Epidermal melanocyte (primary cell): ENCODE results near the gene LANCL3.
"Not testable (repeated sequence)": the region's sequence is repeated elsewhere in the genome, so short reads cannot be mapped to it uniquely, and the experiment has no call there.

Experiments
- DNase-seq: peaks from one replicate; pipeline ENCODE4 v3.0.0; 2011; ENCODE audit warnings: low spot score; ENCODE audit not compliant: insufficient read length

LANCL3 gene

GRCh38 chrX:37613933-37614332 lies 42.5 kb downstream of the LANCL3 start:
- no peak for DNase-seq

- no peak for DNase-seq
Observed at GRCh38 chrX:37627602-37628001, 56.1 kb downstream of the LANCL3 start.

GRCh38 chrX:37638047-37638446 lies 66.6 kb downstream of the LANCL3 start:
- DNase-seq = no peak

- no peak for DNase-seq
Observed at GRCh38 chrX:37640142-37640541, 68.7 kb downstream of the LANCL3 start.

- no peak for DNase-seq
Observed at GRCh38 chrX:37641859-37642258, 70.4 kb downstream of the LANCL3 start.

- DNase-seq = no peak
Observed at GRCh38 chrX:37644381-37645305, 73.2 kb downstream of the LANCL3 start.

GRCh38 chrX:37646254-37646653 lies 74.8 kb downstream of the LANCL3 start:
- DNase-seq = no peak

- not testable (repeated sequence) for DNase-seq
Observed at GRCh38 chrX:37650879-37651278, 79.4 kb downstream of the LANCL3 start.

- DNase-seq = no peak
Observed at GRCh38 chrX:37651921-37652452, 80.5 kb downstream of the LANCL3 start.

GRCh38 chrX:37652589-37653231 lies 81.2 kb downstream of the LANCL3 start:
- DNase-seq = no peak

GRCh38 chrX:37653397-37654085 lies 82.1 kb downstream of the LANCL3 start:
- DNase-seq = no peak

- no peak for DNase-seq
Observed at GRCh38 chrX:37658343-37659030, 87.0 kb downstream of the LANCL3 start.

- DNase-seq = no peak
Observed at GRCh38 chrX:37659047-37659446, 87.6 kb downstream of the LANCL3 start.

GRCh38 chrX:37662181-37662580 lies 90.7 kb downstream of the LANCL3 start:
- DNase-seq = no peak

GRCh38 chrX:37666516-37666915 lies 95.1 kb downstream of the LANCL3 start:
- DNase-seq = no peak

GRCh38 chrX:37667141-37667540 lies 95.7 kb downstream of the LANCL3 start:
- no peak for DNase-seq

GRCh38 chrX:37672563-37672962 lies 101.1 kb downstream of the LANCL3 start:
- DNase-seq = no peak

GRCh38 chrX:37676811-37677210 lies 105.3 kb downstream of the LANCL3 start:
- no peak for DNase-seq

GRCh38 chrX:37677243-37677642 lies 105.8 kb downstream of the LANCL3 start:
- no peak for DNase-seq

GRCh38 chrX:37677765-37678164 lies 106.3 kb downstream of the LANCL3 start:
- DNase-seq = no peak

GRCh38 chrX:37678574-37678973 lies 107.1 kb downstream of the LANCL3 start:
- DNase-seq = no peak
